Measurements from ENCODE around the gene REPIN1.

REPIN1 gene

GRCh38 chr7:150409300-150410030 lies 40.8 kb downstream of the REPIN1 start:
- H3K9me2 ChIP-seq (replicated peaks; ENCODE audit: insufficient read depth, low read length), result no peaks in the 10 kb centered on the region
- H3K4me3 ChIP-seq (ENCODE audit: insufficient read depth, low read length, poor library complexity, severe bottlenecking), result no peak overlapping the region
- no peaks in the 10 kb centered on the region for H3K9me3 ChIP-seq (ENCODE audit: insufficient read depth, low read length)
- no peak overlapping the region for H3K4me2 ChIP-seq (ENCODE audit: low read depth, low read length, poor library complexity, severe bottlenecking)
- H3K79me2 ChIP-seq (ENCODE audit: insufficient read depth, low read length), result no peaks in the 10 kb centered on the region
- no peak overlapping the region for H3K9ac ChIP-seq (ENCODE audit: low read length)
- H3K27me3 ChIP-seq (ENCODE audit: low read length), result no peaks in the 10 kb centered on the region
- H3K27ac ChIP-seq (ENCODE audit: low read depth, low read length), result no peak overlapping the region
- TF ChIP-seq CTCF (IDR thresholded peaks at IDR 0.05; ENCODE audit: insufficient read depth, low read length, poor library complexity, severe bottlenecking) (no peak), EZH2phosphoT487 (conservative IDR thresholded peaks at IDR 0.05; ENCODE audit: low read length) (no peak)
- no peaks in the 10 kb centered on the region for H4K20me1 ChIP-seq (ENCODE audit: low read depth, low read length)
- no peaks in the 10 kb centered on the region for H3K36me3 ChIP-seq (ENCODE audit: low read length)
- H3F3A ChIP-seq (ENCODE audit: insufficient read depth), result no peaks in the 10 kb centered on the region
- no peak overlapping the region for H2AFZ ChIP-seq (ENCODE audit: low read depth, low read length, severe bottlenecking)

- Histone ChIP-seq H4K20me1 (ENCODE audit: low read depth, low read length) (no peaks in the 10 kb centered on the region), H3K36me3 (ENCODE audit: low read length) (no peaks in the 10 kb centered on the region), H3K27me3 (ENCODE audit: low read length) (no peaks in the 10 kb centered on the region), H3K79me2 (ENCODE audit: insufficient read depth, low read length) (no peaks in the 10 kb centered on the region), H3F3A (ENCODE audit: insufficient read depth) (no peaks in the 10 kb centered on the region), H3K9ac (ENCODE audit: low read length) (no peak overlapping the region), H3K27ac (ENCODE audit: low read depth, low read length) (no peak overlapping the region), H3K4me3 (ENCODE audit: insufficient read depth, low read length, poor library complexity, severe bottlenecking) (no peak overlapping the region), H3K4me2 (ENCODE audit: low read depth, low read length, poor library complexity, severe bottlenecking) (no peak overlapping the region), H3K9me2 (replicated peaks; ENCODE audit: insufficient read depth, low read length) (no peaks in the 10 kb centered on the region), H3K9me3 (ENCODE audit: insufficient read depth, low read length) (no peaks in the 10 kb centered on the region), H2AFZ (ENCODE audit: low read depth, low read length, severe bottlenecking) (no peak overlapping the region)
- TF ChIP-seq EZH2phosphoT487 (conservative IDR thresholded peaks at IDR 0.05; ENCODE audit: low read length) (no peak), CTCF (IDR thresholded peaks at IDR 0.05; ENCODE audit: insufficient read depth, low read length, poor library complexity, severe bottlenecking) (no peak)
Observed at GRCh38 chr7:150410131-150410530, 41.5 kb downstream of the REPIN1 start.

GRCh38 chr7:150410680-150411346 lies 42.2 kb downstream of the REPIN1 start:
- Histone ChIP-seq H3K4me2 (ENCODE audit: low read depth, low read length, poor library complexity, severe bottlenecking) (no peak overlapping the region), H3K27ac (ENCODE audit: low read depth, low read length) (no peak overlapping the region)

More at GRCh38 chr7:150410680-150411346, 42.2 kb downstream of the REPIN1 start:
- Histone ChIP-seq H3K9me2 (replicated peaks; ENCODE audit: insufficient read depth, low read length) (no peaks in the 10 kb centered on the region), H3F3A (ENCODE audit: insufficient read depth) (no peaks in the 10 kb centered on the region), H3K36me3 (ENCODE audit: low read length) (no peaks in the 10 kb centered on the region), H2AFZ (ENCODE audit: low read depth, low read length, severe bottlenecking) (no peak overlapping the region), H3K79me2 (ENCODE audit: insufficient read depth, low read length) (no peaks in the 10 kb centered on the region), H3K9me3 (ENCODE audit: insufficient read depth, low read length) (no peaks in the 10 kb centered on the region), H3K9ac (ENCODE audit: low read length) (no peak overlapping the region), H3K4me3 (ENCODE audit: insufficient read depth, low read length, poor library complexity, severe bottlenecking) (no peak overlapping the region), H4K20me1 (ENCODE audit: low read depth, low read length) (no peaks in the 10 kb centered on the region), H3K27me3 (ENCODE audit: low read length) (no peaks in the 10 kb centered on the region)
- no peak for TF ChIP-seq CTCF (IDR thresholded peaks at IDR 0.05; ENCODE audit: insufficient read depth, low read length, poor library complexity, severe bottlenecking)
- TF ChIP-seq EZH2phosphoT487 (conservative IDR thresholded peaks at IDR 0.05; ENCODE audit: low read length), result no peak

All from SU-DHL-6 (cell line).